ENCODE results near the gene TPSAB1. TPM values are rescaled to one million over a fixed set of nuclear protein-coding genes. Genes with fewer than 3 reads are reported as not detected.
"Not testable (repeated sequence)": the region's sequence is repeated elsewhere in the genome, so short reads cannot be mapped to it uniquely, and the experiment has no call there.

Gene TPSAB1
- polyA plus RNA-seq, 3 donors, result not detected

DNA sequence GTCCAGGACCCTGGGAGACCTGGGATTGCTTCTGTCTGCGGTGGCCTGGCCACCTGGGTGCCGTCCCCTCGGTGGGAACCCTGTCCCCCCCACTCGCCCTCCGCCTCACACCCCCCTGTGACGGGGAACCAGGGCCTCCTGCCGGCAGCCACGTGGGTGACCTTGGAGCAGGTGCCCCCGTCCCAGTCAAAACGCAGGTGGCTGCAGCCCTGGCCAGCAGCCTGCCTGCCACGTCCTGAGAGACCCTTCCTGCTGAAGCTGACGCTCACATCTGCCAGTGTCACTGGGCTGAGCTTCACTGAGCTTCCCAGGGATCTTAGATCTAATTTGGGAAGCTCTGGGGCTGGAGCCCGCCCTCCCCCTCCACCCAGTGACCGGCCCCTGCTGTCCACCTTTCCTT lies 13.8 kb upstream of the TPSAB1 start:
- H3K9me3 ChIP-seq (replicated peaks in 1 of 2; ENCODE audit: control insufficient read depth in 1 of 2, insufficient read depth in 1 of 2, low read length in 2 of 2); DNase-seq; H2AFZ ChIP-seq (ENCODE audit: insufficient read depth, low read depth, low read length, poor library complexity, severe bottlenecking); H3K4me3 ChIP-seq (replicated peaks in 1 of 3; ENCODE audit: low read depth in 2 of 3, low read length in 3 of 3); H3K27me3 Mint-ChIP-seq (ENCODE audit: low read depth in 3 of 3); H3K79me2 ChIP-seq (ENCODE audit: insufficient read depth, low read length); H3K4me2 ChIP-seq (replicated peaks; ENCODE audit: extremely low read depth, low read length, poor library complexity, severe bottlenecking); H3K36me3 Mint-ChIP-seq; H3K4me3 Mint-ChIP-seq; H3K27ac Mint-ChIP-seq; H4K20me1 ChIP-seq (ENCODE audit: insufficient read depth, low read length); H3K27me3 ChIP-seq (ENCODE audit: control insufficient read depth in 2 of 2, insufficient read depth in 2 of 2, low read length in 2 of 2); H3K4me1 ChIP-seq (ENCODE audit: control insufficient read depth in 1 of 2, insufficient read depth in 2 of 2, low read length in 2 of 2); H3K27ac ChIP-seq (ENCODE audit: low read depth in 1 of 2, low read length in 2 of 2); H3K4me1 Mint-ChIP-seq; H3K9ac ChIP-seq (ENCODE audit: insufficient read depth, low read length, poor library complexity, severe bottlenecking); H3K36me3 ChIP-seq (replicated peaks in 1 of 2; ENCODE audit: control insufficient read depth in 1 of 2, insufficient read depth in 2 of 2, low read length in 2 of 2); intact Hi-C loops (cut with micrococcal nuclease); H3K9me3 Mint-ChIP-seq: not testable (repeated sequence)
- 74% methylated on average over 11 of the region's 14 CpGs for WGBS (ENCODE audit: insufficient coverage)

DNA sequence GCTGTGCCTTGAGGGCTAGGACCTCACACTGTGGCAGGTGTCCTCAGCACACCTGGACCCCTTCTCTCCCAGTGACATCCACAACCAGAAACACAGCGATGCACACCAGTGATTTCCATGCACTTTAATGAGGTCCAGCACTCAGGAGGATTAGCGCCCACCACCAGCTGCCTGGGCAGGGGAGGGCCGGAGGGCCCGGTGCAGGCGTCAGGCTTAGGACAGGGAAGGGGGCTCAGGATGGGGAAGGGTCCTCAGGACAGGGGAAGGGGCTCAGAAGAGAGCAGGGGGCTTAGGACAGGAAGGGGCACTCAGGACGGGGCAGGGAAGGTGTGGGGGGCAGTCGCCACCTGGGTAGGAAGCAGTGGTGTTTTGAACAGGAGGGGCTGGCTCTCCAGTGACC lies 12.3 kb upstream of the TPSAB1 start:
- H2AFZ ChIP-seq (ENCODE audit: insufficient read depth, low read depth, low read length, poor library complexity, severe bottlenecking); H3K9ac ChIP-seq (ENCODE audit: insufficient read depth, low read length, poor library complexity, severe bottlenecking); H3K27ac ChIP-seq (ENCODE audit: low read depth in 1 of 2, low read length in 2 of 2); H3K4me1 Mint-ChIP-seq; H3K27me3 Mint-ChIP-seq (ENCODE audit: low read depth in 3 of 3); intact Hi-C loops (cut with micrococcal nuclease); H3K4me3 Mint-ChIP-seq; H3K9me3 ChIP-seq (replicated peaks in 1 of 2; ENCODE audit: control insufficient read depth in 1 of 2, insufficient read depth in 1 of 2, low read length in 2 of 2); H3K27ac Mint-ChIP-seq; H3K4me3 ChIP-seq (replicated peaks in 1 of 3; ENCODE audit: low read depth in 2 of 3, low read length in 3 of 3); H4K20me1 ChIP-seq (ENCODE audit: insufficient read depth, low read length); H3K27me3 ChIP-seq (ENCODE audit: control insufficient read depth in 2 of 2, insufficient read depth in 2 of 2, low read length in 2 of 2); H3K36me3 ChIP-seq (replicated peaks in 1 of 2; ENCODE audit: control insufficient read depth in 1 of 2, insufficient read depth in 2 of 2, low read length in 2 of 2); H3K9me3 Mint-ChIP-seq; H3K4me1 ChIP-seq (ENCODE audit: control insufficient read depth in 1 of 2, insufficient read depth in 2 of 2, low read length in 2 of 2); H3K36me3 Mint-ChIP-seq; H3K4me2 ChIP-seq (replicated peaks; ENCODE audit: extremely low read depth, low read length, poor library complexity, severe bottlenecking); H3K79me2 ChIP-seq (ENCODE audit: insufficient read depth, low read length); DNase-seq: not testable (repeated sequence)
- WGBS (ENCODE audit: insufficient coverage), result 78% methylated on average over 3 of the region's 7 CpGs

DNA sequence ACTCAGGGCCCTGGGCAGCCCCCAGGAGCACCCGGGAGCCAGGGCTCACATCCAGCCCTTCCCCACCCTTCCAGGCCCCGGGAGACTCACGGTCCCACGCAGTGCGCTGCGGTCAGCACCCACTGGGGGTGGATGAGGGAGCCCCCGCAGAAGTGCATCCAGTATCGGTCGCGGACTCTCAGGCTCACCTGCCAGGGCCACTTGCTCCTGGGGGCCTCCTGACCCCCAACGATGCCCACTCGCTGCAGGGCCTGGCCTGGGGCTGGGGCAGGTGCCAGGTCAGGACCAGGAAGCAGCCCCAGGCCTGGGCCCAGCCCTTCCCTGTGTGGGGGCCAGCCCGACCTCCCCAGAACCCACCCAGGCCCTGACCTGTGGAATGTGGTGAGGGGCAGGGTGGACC lies 11.0 kb upstream of the TPSAB1 start:
- H3K4me3 Mint-ChIP-seq; H3K79me2 ChIP-seq (ENCODE audit: insufficient read depth, low read length); H3K27ac ChIP-seq (ENCODE audit: low read depth in 1 of 2, low read length in 2 of 2); H3K27me3 ChIP-seq (ENCODE audit: control insufficient read depth in 2 of 2, insufficient read depth in 2 of 2, low read length in 2 of 2); H3K4me1 ChIP-seq (ENCODE audit: control insufficient read depth in 1 of 2, insufficient read depth in 2 of 2, low read length in 2 of 2); H3K9me3 ChIP-seq (replicated peaks in 1 of 2; ENCODE audit: control insufficient read depth in 1 of 2, insufficient read depth in 1 of 2, low read length in 2 of 2); H2AFZ ChIP-seq (ENCODE audit: insufficient read depth, low read depth, low read length, poor library complexity, severe bottlenecking); H3K36me3 Mint-ChIP-seq; intact Hi-C loops (cut with micrococcal nuclease); H3K4me3 ChIP-seq (replicated peaks in 1 of 3; ENCODE audit: low read depth in 2 of 3, low read length in 3 of 3); H3K27ac Mint-ChIP-seq; H3K36me3 ChIP-seq (replicated peaks in 1 of 2; ENCODE audit: control insufficient read depth in 1 of 2, insufficient read depth in 2 of 2, low read length in 2 of 2); H3K9me3 Mint-ChIP-seq; H4K20me1 ChIP-seq (ENCODE audit: insufficient read depth, low read length); H3K4me1 Mint-ChIP-seq; H3K9ac ChIP-seq (ENCODE audit: insufficient read depth, low read length, poor library complexity, severe bottlenecking); H3K27me3 Mint-ChIP-seq (ENCODE audit: low read depth in 3 of 3); H3K4me2 ChIP-seq (replicated peaks; ENCODE audit: extremely low read depth, low read length, poor library complexity, severe bottlenecking); DNase-seq: not testable (repeated sequence)
- no CpG with 5 or more reads among the region's 13 CpGs for WGBS (ENCODE audit: insufficient coverage)

DNA sequence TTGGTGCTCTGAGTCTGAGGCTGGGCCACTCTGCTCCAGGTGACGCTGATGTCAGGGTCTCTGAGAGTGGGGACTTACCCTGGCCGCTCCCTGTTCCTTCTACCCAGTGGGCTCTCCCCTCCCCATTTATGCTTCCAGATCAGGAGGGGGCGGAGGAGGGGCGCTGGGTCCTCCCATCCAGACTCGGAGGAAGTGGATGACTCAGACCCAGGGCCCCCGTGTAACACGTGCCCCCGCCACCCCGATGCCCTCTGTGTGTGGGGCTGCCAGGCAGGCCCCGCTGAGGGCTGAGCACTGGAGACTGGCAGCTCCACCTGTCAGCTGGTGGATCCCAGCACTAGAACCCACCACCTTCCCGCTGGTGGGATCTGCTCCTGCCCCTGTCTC lies 10.4 kb upstream of the TPSAB1 start, which contains the start of gene TPSB2:
TSS of gene TPSB2 (minus strand) at position 101 of the 387 bp plus-strand sequence. CDS start 233 bp downstream, outside the sequence.
- H3K9ac ChIP-seq (ENCODE audit: insufficient read depth, low read length, poor library complexity, severe bottlenecking); H3K4me1 ChIP-seq (ENCODE audit: control insufficient read depth in 1 of 2, insufficient read depth in 2 of 2, low read length in 2 of 2); H3K9me3 ChIP-seq (replicated peaks in 1 of 2; ENCODE audit: control insufficient read depth in 1 of 2, insufficient read depth in 1 of 2, low read length in 2 of 2); H4K20me1 ChIP-seq (ENCODE audit: insufficient read depth, low read length); H3K4me2 ChIP-seq (replicated peaks; ENCODE audit: extremely low read depth, low read length, poor library complexity, severe bottlenecking); H3K27ac Mint-ChIP-seq; H3K4me3 ChIP-seq (replicated peaks in 1 of 3; ENCODE audit: low read depth in 2 of 3, low read length in 3 of 3); intact Hi-C loops (cut with micrococcal nuclease); H3K36me3 ChIP-seq (replicated peaks in 1 of 2; ENCODE audit: control insufficient read depth in 1 of 2, insufficient read depth in 2 of 2, low read length in 2 of 2); H2AFZ ChIP-seq (ENCODE audit: insufficient read depth, low read depth, low read length, poor library complexity, severe bottlenecking); H3K9me3 Mint-ChIP-seq; H3K27me3 ChIP-seq (ENCODE audit: control insufficient read depth in 2 of 2, insufficient read depth in 2 of 2, low read length in 2 of 2); H3K4me3 Mint-ChIP-seq; H3K79me2 ChIP-seq (ENCODE audit: insufficient read depth, low read length); H3K27ac ChIP-seq (ENCODE audit: low read depth in 1 of 2, low read length in 2 of 2); DNase-seq; H3K27me3 Mint-ChIP-seq (ENCODE audit: low read depth in 3 of 3); H3K36me3 Mint-ChIP-seq; H3K4me1 Mint-ChIP-seq: not testable (repeated sequence)
- no CpG with 5 or more reads among the region's 11 CpGs for WGBS (ENCODE audit: insufficient coverage)
